HEK293 (cell line): ENCODE data around the gene PARD3.

Experiments
- CTCF ChIP-seq: fragments of 450-650 bp; formaldehyde crosslinking; IDR thresholded peaks from 2 replicates; pipeline ENCODE4 v1.5.1; 2016; ENCODE audit warnings: missing biosample characterization, missing genetic modification characterization
- KLF9 ChIP-seq: fragments of 450-650 bp; formaldehyde crosslinking; IDR thresholded peaks from 2 replicates; pipeline ENCODE4 v1.5.1; 2016; ENCODE audit warnings: missing biosample characterization, missing genetic modification characterization, low read depth
- PBX3 ChIP-seq: sonication (generic); formaldehyde crosslinking; IDR thresholded peaks from 2 replicates; pipeline ENCODE4 v1.8.1; 2022; ENCODE audit warnings: mild to moderate bottlenecking, moderate library complexity, missing genetic modification reagents
- RBAK ChIP-seq: fragments of 450-650 bp; formaldehyde crosslinking; IDR thresholded peaks from 2 replicates; pipeline ENCODE4 v1.5.1; 2016; ENCODE audit warnings: missing biosample characterization, missing genetic modification characterization
- TSHZ1 ChIP-seq: fragments of 450-650 bp; formaldehyde crosslinking; IDR thresholded peaks from 2 replicates; pipeline ENCODE4 v1.5.1; 2016; ENCODE audit warnings: missing biosample characterization, missing genetic modification characterization, borderline replicate concordance
- ZBTB1 ChIP-seq: fragments of 450-650 bp; formaldehyde crosslinking; IDR thresholded peaks from 2 replicates; pipeline ENCODE4 v1.5.1; 2016; ENCODE audit warnings: missing biosample characterization, missing genetic modification characterization
- ZBTB11 ChIP-seq: fragments of 450-650 bp; formaldehyde crosslinking; conservative IDR thresholded peaks from 2 replicates; pipeline ENCODE4 v1.5.1; 2016; ENCODE audit warnings: low read depth, missing biosample characterization, missing genetic modification characterization
- ZBTB21 ChIP-seq: fragments of 450-650 bp; formaldehyde crosslinking; IDR thresholded peaks from 2 replicates; pipeline ENCODE4 v1.5.1; 2017; ENCODE audit warnings: missing biosample characterization, missing genetic modification characterization
- ZBTB7A ChIP-seq: fragments of 450-650 bp; formaldehyde crosslinking; IDR thresholded peaks from 2 replicates; pipeline ENCODE4 v1.5.1; 2016; ENCODE audit warnings: low read depth, missing biosample characterization, missing genetic modification characterization
- ZIC2 ChIP-seq: fragments of 450-650 bp; formaldehyde crosslinking; IDR thresholded peaks from 2 replicates; pipeline ENCODE4 v1.5.1; 2016; ENCODE audit warnings: missing biosample characterization, missing genetic modification characterization
- ZNF175 ChIP-seq: fragments of 450-650 bp; formaldehyde crosslinking; IDR thresholded peaks from 2 replicates; pipeline ENCODE4 v1.5.1; 2016; ENCODE audit warnings: missing biosample characterization, missing genetic modification characterization
- ZNF302 ChIP-seq: fragments of 450-650 bp; formaldehyde crosslinking; IDR thresholded peaks from 2 replicates; pipeline ENCODE4 v1.5.1; 2016; ENCODE audit warnings: missing biosample characterization, missing genetic modification characterization, low read depth
- ZNF449 ChIP-seq: fragments of 450-650 bp; formaldehyde crosslinking; IDR thresholded peaks from 2 replicates; pipeline ENCODE4 v1.5.1; 2017; ENCODE audit warnings: missing biosample characterization, mild to moderate bottlenecking, missing genetic modification characterization, moderate library complexity
- ZSCAN4 ChIP-seq: fragments of 450-650 bp; formaldehyde crosslinking; IDR thresholded peaks from 2 replicates; pipeline ENCODE4 v1.5.1; 2017; ENCODE audit warnings: missing biosample characterization, missing genetic modification characterization

- TF ChIP-seq ZNF175 (tag by site-specific recombination), result no peak
- TF ChIP-seq ZNF302, result no peak
- no peak for TF ChIP-seq CTCF (tag by site-specific recombination)
- no peak for TF ChIP-seq ZBTB7A (tag by site-specific recombination)
- TF ChIP-seq ZBTB1 (tag by site-specific recombination), result no peak
- no peak for TF ChIP-seq ZBTB11 (tag by site-specific recombination)
- TF ChIP-seq TSHZ1 (tag by site-specific recombination), result no peak
- TF ChIP-seq ZIC2 (tag by site-specific recombination), result no peak
- no peak for TF ChIP-seq ZSCAN4 (tag by site-specific recombination)
- TF ChIP-seq PBX3, result no peak
- TF ChIP-seq ZNF449, result no peak
- TF ChIP-seq RBAK (tag by site-specific recombination), result no peak
- TF ChIP-seq ZBTB21, result no peak
- TF ChIP-seq KLF9 (tag by site-specific recombination), result no peak
Observed at GRCh38 chr10:34168439-34168838, 646.7 kb downstream of the PARD3 start.
